Globus pallidus (tissue), 1 donor: ENCODE results near the gene CLPX.
A peak's percentile ranks its signal among the peaks of the same experiment; 100 is the strongest.
"Not testable (repeated sequence)": the region's sequence is repeated elsewhere in the genome, so short reads cannot be mapped to it uniquely, and the experiment has no call there.

Source experiments
- DNase-seq: peaks from one replicate; pipeline ENCODE4 v3.0.0-alpha.2; 2015; ENCODE audit warnings: low spot score

The CLPX gene

DNA sequence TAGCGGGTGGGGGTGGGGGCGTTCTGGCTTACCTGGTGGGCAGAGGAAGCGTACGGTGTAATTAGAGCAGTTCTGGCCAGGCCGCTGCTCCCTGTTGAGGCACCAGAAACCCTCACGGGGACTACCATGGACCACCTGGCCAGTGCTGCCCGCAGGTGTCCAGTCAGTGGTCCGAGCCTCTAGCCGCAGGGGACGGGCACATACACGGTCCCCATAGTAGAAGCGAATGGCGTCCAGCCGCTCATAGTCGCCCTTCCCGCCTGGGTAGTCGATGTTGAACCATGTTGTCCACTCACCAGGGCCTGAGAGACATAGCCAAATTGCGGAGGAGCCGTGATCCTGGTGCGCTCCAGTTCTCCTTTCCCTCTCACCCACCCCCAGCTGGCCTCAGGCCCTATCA, 21.6 kb upstream of the CLPX start:
- no peak for DNase-seq

DNA sequence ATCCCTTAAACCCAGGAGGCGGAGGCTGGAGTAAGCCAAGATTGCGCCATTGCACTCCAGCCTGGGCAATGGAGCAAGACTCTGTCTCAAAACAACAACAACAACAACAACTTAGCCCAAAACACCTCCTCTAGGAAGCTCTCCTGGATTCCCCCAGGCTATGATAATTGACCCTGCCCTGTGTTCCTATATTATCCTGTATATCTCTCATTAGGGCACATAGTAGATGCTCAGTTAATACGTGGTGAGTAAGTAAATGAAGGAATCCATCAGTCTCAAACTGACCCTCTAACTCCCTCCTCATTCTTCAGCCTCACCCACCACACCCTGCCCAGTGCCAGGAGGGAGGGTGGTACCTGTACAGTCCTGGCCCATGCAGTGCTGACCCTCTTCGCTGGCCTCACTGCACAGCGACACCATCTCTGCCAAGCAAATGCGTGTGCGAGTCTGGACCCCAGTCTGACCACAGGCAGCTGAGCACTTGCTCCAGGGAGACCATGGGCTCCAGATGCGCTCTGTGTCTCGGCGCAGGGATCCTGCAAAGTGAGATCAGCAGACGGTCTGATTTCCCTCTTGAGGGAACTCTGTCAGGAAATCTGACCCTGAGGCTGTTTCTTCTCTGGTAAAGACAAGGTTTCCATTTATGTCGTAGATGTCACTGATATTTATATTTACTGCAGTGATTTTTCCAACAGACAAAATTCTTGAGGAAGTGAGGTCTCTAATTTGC, 20.0 kb upstream of the CLPX start:
- no peak for DNase-seq

DNA sequence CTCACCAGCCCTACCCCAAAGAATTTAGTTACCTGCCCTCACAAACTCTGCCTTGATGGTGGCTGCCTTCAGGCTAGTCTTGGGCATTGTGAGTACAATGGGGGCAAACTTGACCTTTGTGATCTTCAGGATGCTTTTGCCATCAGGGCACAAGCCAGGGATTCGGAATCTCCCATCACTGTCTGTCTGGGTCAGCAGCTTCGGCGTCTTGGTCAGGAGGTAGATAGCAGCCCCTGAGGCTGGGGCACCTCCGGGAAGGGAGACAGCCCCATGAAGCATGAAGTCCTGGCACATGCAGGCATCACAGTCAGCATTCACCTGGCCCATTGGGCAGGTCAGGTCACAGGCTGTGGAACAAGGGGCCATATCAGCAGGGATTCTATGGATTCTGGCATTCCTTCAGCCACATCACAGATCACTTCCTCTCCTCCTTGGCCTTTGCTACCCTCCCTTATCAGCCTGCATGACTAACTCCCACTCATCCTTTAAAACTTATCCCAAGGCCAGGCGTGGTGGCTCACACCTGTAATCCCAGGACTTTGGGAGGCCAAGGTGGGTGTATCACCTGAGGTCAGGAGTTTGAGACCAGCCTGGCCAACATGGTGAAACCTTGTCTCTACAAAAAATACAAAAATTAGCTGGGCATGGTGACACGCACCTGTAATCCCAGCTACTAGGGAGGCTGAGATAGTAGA, 19.2 kb upstream of the CLPX start:
- DNase-seq: no peak

DNA sequence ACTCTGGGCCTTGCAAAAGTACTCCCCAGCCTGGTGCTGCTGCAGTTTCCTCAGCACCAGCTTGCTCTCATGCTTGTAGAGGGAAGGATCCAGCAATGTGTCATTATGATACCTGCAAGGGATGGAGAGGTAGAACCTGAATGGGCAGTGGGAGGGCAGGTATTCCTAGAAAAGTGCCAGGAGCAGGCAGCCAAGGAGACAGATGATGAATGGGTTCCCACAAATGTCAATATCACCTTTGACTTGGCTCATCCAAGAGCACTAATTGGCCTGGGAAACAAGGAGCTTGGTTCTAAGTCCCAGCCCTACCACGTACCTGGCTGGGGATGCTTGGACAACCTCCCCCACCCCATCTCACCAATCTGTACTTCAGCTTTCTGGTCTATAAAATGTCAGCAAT, 16.8 kb upstream of the CLPX start:
- DNase-seq: no peak

DNA sequence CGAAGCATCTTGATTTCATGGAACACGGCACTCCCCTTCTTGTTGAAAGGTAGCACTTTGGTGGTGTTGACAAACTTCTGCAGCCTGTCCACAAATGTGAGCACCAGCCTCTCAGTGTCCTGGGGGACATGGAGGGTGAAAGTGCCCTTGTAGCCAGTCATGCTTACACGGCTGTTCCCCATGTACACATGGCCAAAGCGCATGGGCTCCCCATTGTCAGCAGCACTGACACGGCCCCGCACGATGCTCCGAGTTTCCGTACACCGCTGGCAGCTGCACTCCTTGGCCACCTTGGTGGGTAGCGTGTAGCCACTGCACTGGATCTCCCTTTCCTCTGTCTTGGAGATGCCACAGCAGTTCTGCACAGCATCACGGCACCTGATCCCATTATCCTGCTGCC, 13.4 kb upstream of the CLPX start:
- no peak for DNase-seq

DNA sequence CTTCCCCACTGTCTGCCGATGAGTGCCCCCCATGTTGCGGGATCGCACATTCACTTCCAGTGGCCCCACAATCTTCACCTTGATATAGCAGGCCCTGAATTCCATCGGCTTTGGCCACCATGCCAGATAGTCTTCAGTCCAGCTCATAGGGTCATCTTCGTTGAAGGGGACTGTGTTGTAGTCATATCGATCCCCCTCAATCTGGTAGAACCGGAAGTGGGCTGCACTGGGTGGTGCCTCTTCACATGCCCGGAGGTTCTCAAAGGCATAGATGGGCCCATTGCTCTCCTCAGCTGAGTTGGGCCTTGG, 12.1 kb upstream of the CLPX start:
- no peak for DNase-seq

DNA sequence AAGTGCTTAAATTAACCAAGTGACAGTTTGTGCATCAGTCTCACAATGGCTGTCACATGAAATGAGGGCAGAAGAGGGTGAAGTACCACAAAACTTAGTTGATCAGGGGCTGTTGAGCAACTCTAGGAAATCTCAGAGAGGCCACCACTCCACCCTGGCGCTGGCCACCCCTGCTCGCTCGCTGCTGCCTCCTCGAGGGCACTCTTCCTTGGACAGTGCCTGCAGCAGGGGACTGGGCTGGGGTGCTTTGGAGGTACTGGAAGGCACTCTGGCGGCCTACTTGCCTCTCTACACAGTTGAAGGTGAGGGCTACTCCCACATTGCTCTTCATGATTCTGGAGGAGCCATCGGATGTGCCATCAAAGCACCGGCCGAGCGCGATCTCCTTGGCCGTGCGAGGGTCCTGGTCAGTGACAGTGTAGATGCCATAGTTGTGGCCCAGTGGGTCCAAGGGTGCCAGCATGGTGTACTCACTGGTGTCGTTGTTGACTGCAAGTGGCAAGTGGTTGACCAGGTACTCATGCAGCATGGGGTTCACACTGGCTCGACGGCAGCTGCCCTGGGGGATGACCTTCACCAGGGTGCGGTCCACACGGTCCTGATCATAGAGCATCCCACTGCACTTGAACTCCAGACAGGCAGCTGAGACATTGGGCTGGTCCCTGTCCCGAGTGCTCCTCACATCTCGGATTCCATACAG, 11.6 kb upstream of the CLPX start:
- DNase-seq: no peak

DNA sequence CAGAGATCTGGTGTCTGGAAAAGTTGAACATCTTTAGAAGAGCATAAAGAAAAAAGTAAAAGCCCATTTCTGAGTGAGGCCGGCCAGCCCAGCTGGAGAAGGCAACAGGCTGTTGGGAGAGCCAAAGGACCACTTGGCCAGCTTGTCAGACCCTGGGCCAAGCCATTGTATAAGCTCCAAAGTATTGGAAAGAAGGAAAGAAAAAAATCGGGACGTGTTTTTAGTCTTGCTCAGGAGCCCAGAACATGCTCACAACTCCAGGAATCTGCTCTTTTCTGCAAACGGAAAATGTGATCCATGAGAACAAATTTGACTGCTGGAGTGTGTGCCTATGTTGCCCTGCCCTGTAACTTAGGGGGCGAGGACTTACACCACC, 10.4 kb upstream of the CLPX start:
- DNase-seq: no peak

DNA sequence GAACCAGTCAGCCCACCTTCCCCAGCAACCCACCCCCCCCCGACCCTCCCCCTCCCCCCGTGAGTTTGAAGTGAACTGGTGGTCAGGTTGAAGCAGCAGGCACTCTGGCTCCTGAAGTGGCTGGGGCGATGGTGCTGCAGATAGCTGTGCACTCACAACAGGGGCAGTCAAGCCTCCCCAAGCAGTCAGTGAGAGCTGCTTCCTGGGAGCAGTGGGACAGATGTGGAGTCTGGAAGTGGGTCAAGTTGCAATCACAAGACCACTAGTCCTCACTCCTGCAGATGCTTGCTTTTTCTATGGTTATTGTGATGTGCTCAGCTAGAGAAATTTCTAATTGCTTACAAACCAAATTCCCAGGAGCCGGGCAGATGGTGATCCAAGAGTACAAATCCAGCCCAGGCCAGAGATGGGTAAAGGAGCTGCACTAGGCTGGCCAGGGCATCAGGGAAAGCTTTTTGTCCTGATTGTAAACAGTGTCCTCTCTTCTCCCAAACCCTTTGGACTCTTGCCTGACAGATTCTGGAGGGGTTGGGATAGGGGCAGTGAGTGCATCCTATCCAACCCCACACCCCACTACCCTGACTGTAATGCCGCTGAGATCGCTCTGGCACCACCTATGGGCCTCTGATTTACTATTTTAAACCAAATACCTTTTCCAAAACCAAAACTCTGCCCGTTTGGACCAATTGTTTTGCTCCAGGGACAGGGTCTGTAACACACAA, 9.8 kb upstream of the CLPX start:
- DNase-seq: peak; percentile 21

DNA sequence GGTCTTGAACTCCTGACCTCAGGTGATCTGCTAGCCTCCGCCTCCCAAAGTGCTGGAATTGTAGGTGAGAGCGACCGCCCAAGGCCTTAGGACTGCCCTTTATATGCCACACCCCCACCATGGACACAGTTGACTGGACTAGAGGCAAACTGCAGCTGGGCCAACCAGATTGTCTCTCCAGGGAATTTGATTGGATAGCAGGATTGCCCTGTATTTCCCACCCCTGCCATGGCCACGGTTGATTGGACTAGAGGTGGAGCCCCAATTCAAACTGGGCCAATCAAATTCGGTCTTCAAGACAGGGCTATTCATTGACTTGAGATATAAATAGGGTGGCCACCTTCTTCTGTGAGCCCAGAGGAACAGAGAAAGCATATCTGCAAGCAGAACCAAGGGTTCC, 6.9 kb upstream of the CLPX start:
- DNase-seq: no peak

DNA sequence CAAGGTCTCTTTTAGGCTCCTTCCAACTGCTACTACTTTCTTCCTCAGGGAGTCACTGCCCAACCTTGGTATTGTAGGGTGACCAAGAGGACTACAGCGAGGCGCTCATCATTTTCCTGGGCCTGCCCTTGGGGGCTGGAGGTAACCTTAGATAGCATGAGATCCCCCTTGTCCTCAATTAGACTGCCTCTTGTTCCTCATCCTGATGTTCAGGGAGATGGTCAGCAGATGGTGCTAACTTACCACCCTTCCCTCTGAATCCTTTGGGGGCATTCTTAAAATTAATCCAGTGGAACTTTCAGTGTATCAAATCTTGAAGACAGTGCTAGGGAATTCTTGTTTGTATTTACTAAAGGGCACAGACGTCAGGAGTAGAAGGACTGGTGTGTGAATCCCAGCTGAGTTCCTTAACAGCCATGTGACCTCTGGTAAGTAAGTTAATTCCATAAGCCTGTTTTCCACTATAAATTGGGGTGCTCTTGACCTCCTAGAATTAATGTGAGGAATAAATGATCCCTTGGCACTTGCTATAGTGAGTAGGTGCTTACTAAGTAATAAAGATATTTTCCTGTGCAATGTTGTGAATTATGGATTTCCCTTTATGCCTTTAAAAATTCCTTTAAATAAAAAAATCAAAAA, 4.1 kb upstream of the CLPX start:
- DNase-seq: peak; percentile 41

DNA sequence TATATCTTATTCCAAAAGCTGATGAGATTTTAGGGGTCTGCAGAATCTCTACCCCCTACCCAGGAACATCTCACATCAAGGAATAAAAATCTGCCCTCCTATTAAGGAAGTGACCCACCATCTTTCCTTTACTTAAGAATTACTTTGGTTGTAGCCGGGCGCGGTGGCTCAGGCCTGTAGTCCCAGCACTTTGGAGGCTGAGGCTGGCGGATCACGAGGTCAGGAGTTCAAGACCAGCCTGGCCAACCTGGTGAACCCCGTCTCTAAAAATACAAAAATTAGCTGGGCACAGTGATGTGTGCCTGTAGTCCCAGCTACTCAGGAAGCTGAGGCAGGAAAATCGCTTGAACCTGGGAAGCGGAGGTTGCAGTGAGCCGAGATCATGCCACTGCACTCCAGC, 3.3 kb upstream of the CLPX start:
- DNase-seq: not testable (repeated sequence)

DNA sequence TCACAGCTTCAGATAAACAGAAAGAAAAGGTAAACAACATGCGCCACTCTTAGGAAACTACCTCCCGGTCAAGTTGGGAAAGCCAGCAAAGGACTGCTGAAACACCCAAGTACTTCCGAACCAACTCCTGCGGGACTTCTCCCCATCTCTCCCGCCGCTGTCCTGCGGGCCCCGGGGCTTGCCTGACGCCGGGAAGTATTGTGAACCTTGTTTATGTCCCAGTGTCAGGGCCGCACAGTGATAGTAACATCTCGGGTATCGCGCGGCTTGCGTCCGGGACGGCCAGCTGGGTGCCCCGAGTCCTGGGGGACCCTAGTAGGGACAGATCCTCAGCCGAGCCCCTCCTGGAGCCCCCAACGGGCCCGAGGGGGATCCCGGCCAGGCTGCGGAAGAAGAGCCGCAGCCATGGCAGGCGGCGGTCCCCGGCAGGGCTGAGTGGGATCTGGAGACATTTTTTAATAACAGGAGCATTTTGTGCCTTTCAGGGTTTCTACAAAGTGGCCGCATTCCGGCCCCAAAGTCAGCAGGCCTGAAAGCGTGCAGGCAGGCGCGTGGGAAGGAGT, 756 bp downstream of the CLPX start:
- DNase-seq: peak; percentile 56

DNA sequence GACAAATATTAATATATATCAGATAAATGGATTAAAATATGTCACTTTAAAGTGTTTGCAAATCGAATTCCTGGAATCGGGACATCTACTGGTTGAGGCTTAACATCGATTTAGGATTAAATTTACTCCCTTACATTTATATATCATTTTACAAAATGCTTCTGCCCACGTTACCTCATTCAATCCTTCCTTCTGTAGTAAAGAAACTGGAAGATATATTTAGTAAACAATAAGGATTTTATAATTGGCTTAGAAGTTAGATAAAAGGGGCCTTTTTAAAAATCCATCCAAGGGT, 1.3 kb downstream of the CLPX start:
- no peak for DNase-seq

DNA sequence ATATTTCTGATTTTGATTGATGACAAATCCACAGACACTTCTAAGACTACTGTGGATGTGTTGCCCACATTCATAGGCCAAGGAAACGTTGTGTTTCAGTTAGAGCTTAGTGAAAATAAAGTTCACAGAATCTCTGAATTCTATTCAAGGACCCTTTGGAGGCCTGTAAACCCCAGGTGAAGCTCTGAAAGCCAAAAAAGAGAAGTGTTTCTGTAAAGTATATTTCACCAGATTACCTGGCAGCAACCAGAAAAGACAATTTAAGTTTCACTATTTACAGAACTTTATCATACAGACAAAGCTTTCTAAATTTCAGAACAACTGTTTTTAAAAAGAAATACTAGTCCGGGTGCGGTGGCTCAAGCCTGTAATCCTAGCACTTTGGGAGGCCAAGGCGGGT, 2.6 kb downstream of the CLPX start:
- no peak for DNase-seq

DNA sequence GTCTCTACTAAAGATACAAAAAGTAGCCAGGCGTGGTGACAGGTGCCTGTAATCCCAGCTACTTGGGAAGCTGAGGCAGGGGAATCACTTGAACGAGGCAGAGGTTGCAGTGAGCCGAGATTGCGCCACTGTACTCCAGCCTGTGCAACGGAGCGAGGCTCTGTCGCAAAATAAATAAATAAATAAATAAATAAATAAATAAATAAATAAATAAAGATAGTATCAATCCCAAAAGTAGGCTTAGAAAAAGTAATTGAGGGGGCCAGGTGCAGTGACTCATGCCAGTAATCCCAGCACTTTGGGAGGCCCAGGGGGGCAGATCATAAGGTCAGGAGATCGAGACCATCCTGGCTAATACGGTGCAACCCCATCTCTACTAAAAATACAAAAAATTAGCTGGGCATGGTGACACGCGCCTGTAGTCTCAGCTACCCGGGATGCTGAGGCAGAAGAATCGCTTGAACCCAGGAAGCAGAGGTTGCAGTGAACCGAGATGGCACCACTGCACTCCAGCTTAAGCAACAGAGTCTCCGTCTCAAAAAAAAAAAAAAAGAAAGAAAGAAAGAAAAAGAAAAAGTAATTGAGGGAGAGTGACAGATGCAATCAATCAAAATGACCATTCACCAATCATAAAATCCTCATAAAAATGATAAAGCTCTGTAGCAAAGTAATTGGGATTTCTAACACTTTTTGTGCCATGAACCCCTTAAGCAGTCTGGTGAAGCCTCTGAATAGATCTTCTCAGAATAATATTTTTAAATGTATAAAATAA, 3.4 kb downstream of the CLPX start:
- not testable (repeated sequence) for DNase-seq

DNA sequence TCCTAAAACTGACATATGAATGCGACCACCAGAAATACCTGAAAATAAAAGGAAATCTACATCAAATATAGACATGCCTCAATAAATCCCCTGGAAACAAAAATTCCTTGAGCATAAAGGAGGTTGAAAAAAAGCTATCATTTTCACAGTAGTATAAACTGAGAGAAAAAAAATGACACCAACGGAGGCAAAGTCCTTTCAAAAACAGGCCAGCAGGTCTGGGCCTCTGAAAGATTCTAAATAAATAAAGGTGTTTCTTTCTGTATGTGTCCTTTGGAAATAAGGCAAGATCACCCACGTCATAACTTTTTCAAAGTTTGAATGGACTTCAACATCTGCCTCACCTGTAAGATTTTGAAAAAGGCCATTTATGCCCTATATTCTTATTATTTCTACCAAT, 5.0 kb downstream of the CLPX start:
- DNase-seq: no peak

DNA sequence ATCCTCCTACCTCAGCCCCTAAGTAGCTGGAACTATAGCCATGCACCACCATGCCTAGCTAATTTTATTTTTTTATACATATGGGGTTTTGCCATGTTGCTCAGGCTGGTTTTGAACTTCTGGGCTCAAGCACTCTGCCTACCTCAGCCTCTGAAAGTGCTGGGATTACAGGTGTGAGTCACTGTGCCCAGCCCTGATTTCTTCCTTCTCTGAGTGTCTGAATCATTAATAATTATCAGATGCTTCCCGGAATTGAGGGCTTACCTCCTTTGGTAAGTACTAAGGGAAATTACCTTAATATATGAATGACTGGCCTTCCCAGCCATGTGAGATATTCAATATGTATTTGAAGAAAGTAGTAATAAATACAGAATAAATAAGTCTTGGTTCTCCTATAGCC, 7.2 kb downstream of the CLPX start:
- no peak for DNase-seq

DNA sequence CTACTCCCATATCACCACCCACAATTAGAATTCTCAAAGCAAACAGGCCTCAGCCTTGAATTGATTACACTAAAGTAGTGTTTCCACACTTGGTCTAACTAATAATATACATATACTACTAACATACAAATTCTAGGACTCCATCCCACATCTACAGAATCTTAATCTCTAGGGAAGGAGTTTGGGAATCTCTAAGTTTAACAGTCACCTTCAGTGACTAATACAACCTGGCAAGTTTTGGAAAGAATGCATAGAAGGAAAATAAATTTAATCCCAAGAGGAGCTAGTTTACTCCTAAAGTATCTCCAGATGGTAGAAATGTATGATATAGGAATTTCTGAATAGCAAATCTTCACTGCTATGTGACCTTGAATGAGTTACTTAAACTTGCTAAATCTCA, 9.1 kb downstream of the CLPX start:
- DNase-seq: no peak

DNA sequence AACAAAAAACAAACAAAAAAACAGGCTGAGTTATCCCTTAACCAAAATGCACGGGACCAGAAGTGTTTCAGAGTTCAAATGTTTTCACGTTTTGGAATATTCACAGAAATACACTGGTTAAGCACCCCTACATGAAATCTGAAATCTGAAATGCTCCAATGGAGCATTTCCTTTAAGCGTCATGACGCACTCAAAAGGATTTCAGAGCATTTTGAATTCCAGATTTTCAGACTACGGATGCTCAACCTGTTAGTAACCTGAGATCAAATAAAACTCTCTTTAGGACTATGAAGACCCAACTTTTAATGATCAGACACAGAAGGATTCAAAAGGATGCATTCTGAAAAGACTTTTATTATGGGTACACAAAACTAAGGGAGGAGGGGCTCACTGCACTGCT, 9.6 kb downstream of the CLPX start:
- DNase-seq: no peak

DNA sequence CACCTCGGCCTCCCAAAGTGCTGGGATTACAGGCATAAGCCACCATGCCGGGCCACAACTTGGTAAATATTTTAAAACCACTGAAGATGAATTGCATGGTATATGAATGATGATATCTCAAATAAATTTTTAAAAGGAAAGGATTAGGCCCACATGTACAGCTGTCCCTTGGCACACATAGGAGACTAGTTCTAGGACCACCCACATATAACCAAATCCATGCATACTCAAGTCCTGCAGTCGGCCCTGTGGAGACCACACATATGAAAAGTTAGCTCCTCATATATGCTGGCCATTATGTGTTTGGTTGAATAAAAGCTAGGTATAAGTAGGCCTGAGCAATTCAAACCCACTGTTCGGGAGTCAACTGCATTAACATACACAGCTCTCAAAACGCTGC, 10.6 kb downstream of the CLPX start:
- DNase-seq: no peak

DNA sequence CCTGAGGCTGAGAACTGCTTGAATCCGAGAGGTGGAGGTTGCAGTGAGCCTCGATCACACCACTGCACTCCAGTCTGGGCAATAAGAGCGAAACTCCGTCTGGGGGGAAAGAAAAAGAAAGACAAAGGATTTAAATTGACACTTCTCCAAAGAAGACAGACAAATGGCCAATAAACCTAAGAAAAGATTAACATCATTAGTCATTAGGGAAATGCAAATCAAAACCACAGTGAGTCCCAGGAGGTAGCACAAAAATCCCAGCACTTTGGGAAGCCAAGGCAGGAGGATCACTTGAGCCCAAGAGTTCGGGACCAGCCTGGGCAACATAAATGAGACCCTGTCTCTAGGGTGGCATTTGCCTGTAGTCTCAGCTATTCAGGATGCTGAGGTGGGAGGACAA, 12.6 kb downstream of the CLPX start:
- no peak for DNase-seq
